Parathyroid adenoma (tissue), 2 donors: ENCODE measurements around the gene RBM34.

Source experiments
- H2AFZ ChIP-seq: fragments of 300-600 bp; sonication (generic); one replicate; pipeline ENCODE4 v1.7.0; 2017; ENCODE audit warnings: antibody characterized with exemption, mild to moderate bottlenecking
- H3K27ac ChIP-seq: fragments of 300-600 bp; sonication (generic); one replicate; pipeline ENCODE4 v1.7.0; 2017
- H3K27me3 ChIP-seq: fragments of 300-600 bp; sonication (generic); one replicate; pipeline ENCODE4 v1.7.0; 2017; ENCODE audit warnings: low read length; ENCODE audit not compliant: control insufficient read depth, insufficient read depth
- H3K36me3 ChIP-seq: fragments of 300-600 bp; sonication (generic); one replicate; pipeline ENCODE4 v1.7.0; 2017; ENCODE audit warnings: low read length; ENCODE audit not compliant: control insufficient read depth, insufficient read depth
- H3K4me1 ChIP-seq: fragments of 300-600 bp; sonication (generic); one replicate; pipeline ENCODE4 v1.7.0; 2017; ENCODE audit warnings: control low read depth
- H3K4me2 ChIP-seq: fragments of 300-600 bp; sonication (generic); one replicate; pipeline ENCODE4 v1.7.0; 2017; ENCODE audit warnings: low read length
- H3K4me3 ChIP-seq: fragments of 300-600 bp; sonication (generic); one replicate; pipeline ENCODE4 v1.7.0; 2017; ENCODE audit warnings: low read depth, low read length
- H3K79me2 ChIP-seq: fragments of 300-600 bp; sonication (generic); one replicate; pipeline ENCODE4 v1.7.0; 2017; ENCODE audit warnings: control low read depth
- H3K9ac ChIP-seq: fragments of 300-600 bp; sonication (generic); one replicate; pipeline ENCODE4 v1.7.0; 2017; ENCODE audit warnings: mild to moderate bottlenecking
- H3K9me3 ChIP-seq: fragments of 300-600 bp; sonication (generic); one replicate; pipeline ENCODE4 v1.7.0; 2017; ENCODE audit warnings: low read length; ENCODE audit not compliant: control insufficient read depth
- CTCF ChIP-seq: fragments of 300-600 bp; sonication (generic); IDR thresholded peaks from one replicate; pipeline ENCODE4 v1.7.0; 2017; ENCODE audit warnings: antibody characterized with exemption, mild to moderate bottlenecking
- donor health status: primary hyperparathyroidism.

Gene RBM34

GRCh38 chr1:235127203-235127602, 33.8 kb downstream of the RBM34 start:
- no peak for TF ChIP-seq CTCF
- Histone ChIP-seq H3K27ac (no peak overlapping the region), H3K9me3 (no peaks in the 10 kb centered on the region), H3K4me3 (peak overlapping the region; percentile 79), H3K4me1 (peaks cover 2% of the 10 kb centered on the region), H3K36me3 (no peaks in the 10 kb centered on the region), H3K9ac (no peak overlapping the region), H3K27me3 (no peaks in the 10 kb centered on the region), H3K79me2 (peaks cover 26% of the 10 kb centered on the region), H3K4me2 (peak overlapping the region; percentile 69), H2AFZ (no peak overlapping the region)

GRCh38 chr1:235124665-235125064, 36.4 kb downstream of the RBM34 start:
- Histone ChIP-seq H3K4me1 (peaks cover 2% of the 10 kb centered on the region), H3K4me3 (no peak overlapping the region), H3K36me3 (no peaks in the 10 kb centered on the region), H3K79me2 (peaks cover 26% of the 10 kb centered on the region), H3K27ac (no peak overlapping the region), H2AFZ (no peak overlapping the region), H3K9me3 (no peaks in the 10 kb centered on the region), H3K27me3 (no peaks in the 10 kb centered on the region), H3K4me2 (no peak overlapping the region), H3K9ac (no peak overlapping the region)
- no peak for TF ChIP-seq CTCF

GRCh38 chr1:235124111-235124510, 36.9 kb downstream of the RBM34 start:
- no peak overlapping the region for H3K9ac ChIP-seq
- H3K27ac ChIP-seq, result no peak overlapping the region
- no peak for TF ChIP-seq CTCF
- no peak overlapping the region for H2AFZ ChIP-seq
- no peak overlapping the region for H3K4me3 ChIP-seq
- H3K4me2 ChIP-seq, result no peak overlapping the region
- peaks cover 26% of the 10 kb centered on the region for H3K79me2 ChIP-seq
- H3K9me3 ChIP-seq, result no peaks in the 10 kb centered on the region
- no peaks in the 10 kb centered on the region for H3K36me3 ChIP-seq
- no peaks in the 10 kb centered on the region for H3K27me3 ChIP-seq
- peaks cover 2% of the 10 kb centered on the region for H3K4me1 ChIP-seq

- no peak overlapping the region for H2AFZ ChIP-seq
These were observed 38.7 kb downstream of the RBM34 start for GRCh38 chr1:235122348-235122747.

More at GRCh38 chr1:235122348-235122747, 38.7 kb downstream of the RBM34 start:
- Histone ChIP-seq H3K27me3 (no peaks in the 10 kb centered on the region), H3K79me2 (peaks cover 14% of the 10 kb centered on the region), H3K36me3 (no peaks in the 10 kb centered on the region), H3K9me3 (no peaks in the 10 kb centered on the region), H3K4me1 (peaks cover 2% of the 10 kb centered on the region), H3K4me3 (no peak overlapping the region), H3K4me2 (no peak overlapping the region), H3K9ac (no peak overlapping the region), H3K27ac (no peak overlapping the region)
- TF ChIP-seq CTCF, result no peak
